Type B pancreatic cell (in vitro differentiated cells): ENCODE data around the gene CRTC1. TPM values are rescaled to one million over a fixed set of nuclear protein-coding genes. Genes with fewer than 3 reads are reported as not detected.
A peak's percentile ranks its signal among the peaks of the same experiment; 100 is the strongest.

Experiments used
- DNase-seq: peaks from one replicate; pipeline ENCODE4 v3.0.0; 2021; ENCODE audit warnings: mixed read lengths; ENCODE audit not compliant: unreplicated experiment; ENCODE audit errors: extremely low spot score
- H3K27ac Mint-ChIP-seq: 2 replicates; pipeline ENCODE4 v1.8.0; 2021; ENCODE audit warnings: mild to moderate bottlenecking, mixed read lengths
- H3K27me3 Mint-ChIP-seq: 2 replicates; pipeline ENCODE4 v1.8.0; 2021; ENCODE audit warnings: mixed read lengths
- H3K36me3 Mint-ChIP-seq: 2 replicates; pipeline ENCODE4 v1.8.0; 2021; ENCODE audit warnings: mixed read lengths
- H3K4me1 Mint-ChIP-seq: one replicate; pipeline ENCODE4 v1.8.0; 2021; ENCODE audit warnings: mixed read lengths; ENCODE audit not compliant: unreplicated experiment
- H3K4me3 Mint-ChIP-seq: 2 replicates; pipeline ENCODE4 v1.8.0; 2021; ENCODE audit warnings: mild to moderate bottlenecking, mixed read lengths
- H3K9me3 Mint-ChIP-seq: 2 replicates; pipeline ENCODE4 v1.8.0; 2021; ENCODE audit warnings: mixed read lengths
- CTCF ChIP-seq: fragments of 200-600 bp; sonication (generic); conservative IDR thresholded peaks from 2 replicates; pipeline ENCODE4 v1.5.0; 2021; ENCODE audit warnings: antibody characterized with exemption, mild to moderate bottlenecking
- total RNA-seq: library from RNA; stranded (reverse); gene quantifications from 2 replicates; pipeline ENCODE4 v1.2.1, GENCODE V29; 2021; ENCODE audit warnings: low replicate concordance

Gene CRTC1
- total RNA-seq, 1 donor from 2014 or later = 20.2 TPM

- no peak for DNase-seq
- Mint-ChIP-seq H3K27me3 (no peaks in the 10 kb centered on the region), H3K9me3 (no peaks in the 10 kb centered on the region), H3K4me1 (peaks cover 22% of the 10 kb centered on the region), H3K4me3 (peak within 1 kb of the TSS; percentile 89), H3K36me3 (peaks cover 4% of the 10 kb centered on the region), H3K27ac (peak within 1 kb of the TSS; percentile 89)
- no peak for TF ChIP-seq CTCF
Measured at GRCh38 chr19:18636969-18637629, 46.4 kb upstream of the CRTC1 start, which contains the start of gene KLHL26. Gene KLHL26, plus strand, starts transcription at chr19:18637028. Its CDS starts 27 bp downstream, at chr19:18637055.

- H3K36me3 Mint-ChIP-seq = peaks cover 4% of the 10 kb centered on the region
- no peaks in the 10 kb centered on the region for H3K27me3 Mint-ChIP-seq
- H3K4me3 Mint-ChIP-seq = peak overlapping the region; percentile 89
- peaks cover 22% of the 10 kb centered on the region for H3K4me1 Mint-ChIP-seq
- no peak for TF ChIP-seq CTCF
- DNase-seq = no peak
- no peaks in the 10 kb centered on the region for H3K9me3 Mint-ChIP-seq
- H3K27ac Mint-ChIP-seq = peak overlapping the region; percentile 89
Measured at GRCh38 chr19:18637673-18638630, 45.5 kb upstream of the CRTC1 start.

GRCh38 chr19:18639706-18640243, 43.7 kb upstream of the CRTC1 start:
- Mint-ChIP-seq H3K4me3 (peak overlapping the region; percentile 46), H3K4me1 (peaks cover 20% of the 10 kb centered on the region), H3K27me3 (no peaks in the 10 kb centered on the region), H3K36me3 (peaks cover 12% of the 10 kb centered on the region), H3K9me3 (no peaks in the 10 kb centered on the region), H3K27ac (peak overlapping the region; percentile 21)
- no peak for DNase-seq
- no peak for TF ChIP-seq CTCF

GRCh38 chr19:18644196-18645034, 39.1 kb upstream of the CRTC1 start:
- H3K36me3 Mint-ChIP-seq = peaks cover 8% of the 10 kb centered on the region
- no peak for TF ChIP-seq CTCF
- no peak for DNase-seq
- no peaks in the 10 kb centered on the region for H3K9me3 Mint-ChIP-seq
- H3K27me3 Mint-ChIP-seq = no peaks in the 10 kb centered on the region
- H3K4me1 Mint-ChIP-seq = peaks cover 26% of the 10 kb centered on the region
- H3K27ac Mint-ChIP-seq = no peak overlapping the region
- H3K4me3 Mint-ChIP-seq = no peak overlapping the region

GRCh38 chr19:18645035-18645511, 38.4 kb upstream of the CRTC1 start:
- TF ChIP-seq CTCF = no peak
- peaks cover 28% of the 10 kb centered on the region for H3K4me1 Mint-ChIP-seq
- no peak overlapping the region for H3K27ac Mint-ChIP-seq
- no peaks in the 10 kb centered on the region for H3K27me3 Mint-ChIP-seq
- peaks cover 8% of the 10 kb centered on the region for H3K36me3 Mint-ChIP-seq
- no peaks in the 10 kb centered on the region for H3K9me3 Mint-ChIP-seq
- H3K4me3 Mint-ChIP-seq = no peak overlapping the region
- no peak for DNase-seq
